Medulla oblongata (tissue), 1 donor: ENCODE results near the gene ALCAM.
"Not testable (repeated sequence)": the region's sequence is repeated elsewhere in the genome, so short reads cannot be mapped to it uniquely, and the experiment has no call there.

Source experiments
- DNase-seq: peaks from one replicate; pipeline ENCODE4 v3.0.0-alpha.2; 2015; ENCODE audit errors: extremely low spot score

ALCAM gene

DNA sequence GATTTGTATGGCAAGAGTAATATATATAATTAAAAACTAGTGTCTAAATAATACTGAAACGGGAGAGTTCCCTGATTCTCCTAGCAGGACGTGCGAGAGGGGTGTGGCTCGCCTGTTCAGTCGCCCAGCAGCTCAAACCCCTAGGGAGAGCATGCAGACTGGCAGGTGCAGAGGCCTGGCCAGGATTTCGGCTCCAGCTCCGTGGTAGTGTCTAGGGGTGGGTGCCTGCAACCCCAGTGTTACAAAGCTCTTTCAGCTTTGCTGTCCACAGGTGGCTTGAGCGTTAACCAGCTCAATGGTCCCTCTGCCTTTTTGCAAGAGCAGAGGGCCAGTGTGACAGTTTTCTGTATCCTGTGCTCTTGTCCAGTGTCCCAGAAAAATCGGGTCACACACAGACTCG lies 226.6 kb downstream of the ALCAM start:
- DNase-seq = no peak

- no peak for DNase-seq
Measured at GRCh38 chr3:105594219-105594618, 227.5 kb downstream of the ALCAM start.

DNA sequence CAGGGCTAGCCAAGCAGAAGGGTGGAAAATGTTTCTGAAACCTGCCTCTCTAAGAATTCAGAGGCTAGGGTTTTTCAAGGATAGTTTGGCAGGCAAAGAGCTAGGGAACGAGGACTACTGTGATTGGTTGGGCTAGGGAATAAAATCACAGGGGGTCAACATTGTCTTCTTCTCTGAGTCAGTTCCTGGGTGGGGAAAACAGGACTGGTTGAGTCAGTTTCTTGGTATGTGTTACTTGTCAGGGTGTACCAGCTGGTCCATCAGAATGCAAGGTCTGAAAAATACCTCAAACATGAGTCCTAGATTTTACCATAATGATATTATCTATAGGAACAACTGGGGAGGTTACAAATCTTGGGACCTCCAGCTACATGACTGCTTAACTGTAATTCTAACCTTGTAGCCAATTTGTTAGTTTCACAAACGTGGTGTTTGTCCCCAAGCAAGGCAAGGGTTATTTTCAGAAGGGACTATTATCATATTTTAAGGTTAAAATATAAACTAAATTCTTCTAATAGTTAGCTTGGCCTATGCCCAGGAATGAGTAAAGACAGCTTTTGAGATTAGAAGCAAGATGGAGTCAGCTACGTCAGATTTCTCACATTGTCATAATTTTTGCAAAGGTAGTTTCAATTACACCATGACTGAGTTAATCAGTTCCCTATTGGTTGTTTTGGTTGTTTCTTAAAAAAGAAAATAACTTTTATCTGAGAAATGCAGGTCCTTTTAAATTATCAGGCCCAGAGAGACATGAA lies 231.5 kb downstream of the ALCAM start:
- no peak for DNase-seq

GRCh38 chr3:105599350-105599749 lies 232.6 kb downstream of the ALCAM start:
- DNase-seq = no peak

- DNase-seq = not testable (repeated sequence)
Measured at GRCh38 chr3:105601756-105602155, 235.0 kb downstream of the ALCAM start.

DNA sequence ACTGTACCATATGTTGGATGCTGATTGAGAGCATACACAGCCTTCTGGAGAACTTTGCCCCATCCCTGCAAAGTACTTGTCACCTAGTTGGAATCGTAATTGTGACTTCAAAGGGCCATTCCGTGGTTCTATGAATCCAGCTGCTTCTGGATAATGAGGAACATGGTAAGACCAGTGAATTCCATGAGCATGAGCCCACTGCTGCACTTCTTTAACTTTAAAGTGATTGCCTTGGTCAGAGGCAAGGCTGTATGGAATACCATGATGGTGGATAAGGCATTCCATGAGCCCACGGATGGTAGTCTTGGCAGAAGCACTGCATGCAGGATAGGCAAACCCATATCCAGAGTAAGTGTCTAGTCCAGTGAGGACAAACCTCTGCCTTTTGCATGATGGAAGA lies 235.6 kb downstream of the ALCAM start:
- not testable (repeated sequence) for DNase-seq

- not testable (repeated sequence) for DNase-seq
Measured at GRCh38 chr3:105603516-105603915, 236.8 kb downstream of the ALCAM start.

- DNase-seq = no peak
Measured at GRCh38 chr3:105606016-105606415, 239.3 kb downstream of the ALCAM start.

DNA sequence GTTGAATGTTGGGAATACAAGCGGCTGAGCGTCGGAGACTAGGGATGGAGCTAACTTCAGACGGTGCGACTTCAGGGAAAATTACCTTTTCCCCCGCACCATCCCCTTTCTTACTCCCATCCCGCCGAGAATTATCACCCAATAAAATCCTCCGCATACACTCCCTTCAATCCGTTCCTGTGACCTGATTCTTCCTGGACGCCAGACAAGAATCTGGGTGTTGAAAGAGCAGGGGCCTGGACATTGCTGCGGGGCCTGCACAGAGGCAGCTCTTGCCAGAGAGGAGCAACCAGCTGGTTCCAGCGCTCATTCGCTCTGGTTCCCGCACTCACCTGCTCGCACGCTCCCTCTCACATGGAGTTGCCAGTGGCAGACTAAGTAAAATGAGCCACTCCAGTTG lies 241.9 kb downstream of the ALCAM start:
- no peak for DNase-seq

GRCh38 chr3:105610473-105610872 lies 243.8 kb downstream of the ALCAM start:
- no peak for DNase-seq

- no peak for DNase-seq
Measured at GRCh38 chr3:105611304-105612192, 244.8 kb downstream of the ALCAM start.

DNA sequence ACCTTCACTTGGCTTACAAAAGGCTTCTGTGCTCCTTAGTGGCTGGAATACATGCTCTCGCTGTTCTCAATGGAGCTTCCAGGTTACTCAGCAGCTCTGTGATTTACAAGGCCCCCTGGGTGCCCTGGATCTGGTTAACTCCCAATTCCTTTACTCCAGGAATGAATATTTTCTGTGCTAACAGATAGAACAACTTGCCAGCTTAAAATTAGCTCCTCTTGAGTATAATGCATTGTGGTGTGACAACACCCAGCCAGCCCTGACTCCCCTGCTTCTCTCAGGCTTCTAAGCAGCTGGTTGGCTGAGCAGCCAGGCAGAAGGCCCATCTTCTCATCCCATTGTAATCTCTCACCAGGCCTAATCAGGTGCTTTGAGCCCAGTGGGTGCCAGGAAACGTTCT lies 246.4 kb downstream of the ALCAM start:
- DNase-seq = no peak

DNA sequence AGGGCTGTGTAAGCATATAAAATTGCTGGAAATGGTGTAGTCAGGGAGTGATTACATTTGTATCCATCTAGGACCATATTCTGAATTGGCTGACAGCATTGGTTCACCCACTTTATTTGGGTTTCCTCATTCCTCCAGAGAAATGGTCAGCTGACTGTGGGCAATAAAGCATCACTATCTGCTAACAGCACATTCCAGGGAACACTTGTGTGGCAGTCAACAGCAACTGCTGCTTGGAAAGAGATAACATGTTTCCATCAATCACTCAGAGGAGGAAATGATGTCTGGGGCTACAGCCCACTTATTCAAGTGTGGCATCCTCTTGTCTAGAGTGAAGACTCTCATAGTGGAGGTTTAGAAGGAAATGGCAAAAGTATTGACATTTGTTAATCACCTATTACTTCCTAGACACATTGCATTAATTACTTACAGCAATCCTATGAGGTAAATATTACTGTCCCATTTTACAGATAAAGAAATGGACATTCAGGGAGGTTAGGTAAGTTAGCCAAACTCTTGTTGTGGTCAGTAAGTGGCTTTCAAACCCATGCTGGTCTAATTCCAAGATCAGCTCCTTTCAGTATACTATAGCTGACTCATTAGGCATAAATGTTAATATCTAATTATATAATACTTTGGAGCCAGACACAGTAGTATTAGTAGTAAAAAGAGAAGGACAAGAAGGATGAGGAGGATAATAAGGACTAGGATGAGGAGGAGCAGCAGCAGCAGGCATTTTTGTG lies 247.8 kb downstream of the ALCAM start:
- no peak for DNase-seq

GRCh38 chr3:105615814-105616213 lies 249.1 kb downstream of the ALCAM start:
- no peak for DNase-seq

DNA sequence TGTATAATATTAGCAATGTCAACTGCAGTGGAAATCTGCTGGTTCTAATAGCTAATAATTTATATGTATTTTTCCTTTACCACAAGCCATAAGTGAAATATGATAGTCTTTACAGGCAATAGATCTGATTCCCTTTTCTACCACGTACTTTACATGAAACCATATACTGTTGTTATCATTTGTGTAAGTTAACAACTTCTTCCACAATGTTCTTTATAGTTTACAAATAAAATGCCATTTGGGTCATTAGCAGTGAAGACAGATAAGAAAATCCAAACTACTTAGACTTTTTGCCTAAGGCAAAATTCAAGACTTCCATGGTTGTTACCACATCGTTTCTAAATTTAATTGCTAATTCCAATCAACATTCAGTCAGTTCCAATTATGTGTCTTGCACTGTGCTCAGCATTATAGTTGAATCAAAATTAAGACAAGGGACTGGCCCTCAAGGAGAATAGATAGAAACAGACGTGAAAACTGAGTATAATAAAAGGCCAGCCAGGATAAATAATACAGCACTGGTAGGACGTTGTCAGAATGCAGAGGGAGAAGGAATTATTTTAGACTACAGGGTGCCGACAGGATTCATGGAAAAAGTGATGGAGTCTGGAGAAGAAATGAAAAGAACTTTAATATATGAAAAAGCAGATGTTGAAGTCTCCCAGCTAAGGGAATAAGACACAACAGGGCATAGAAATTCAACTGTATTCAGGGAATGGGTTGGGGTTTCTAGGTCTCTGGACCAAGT lies 249.8 kb downstream of the ALCAM start:
- no peak for DNase-seq

GRCh38 chr3:105618556-105618955 lies 251.8 kb downstream of the ALCAM start:
- no peak for DNase-seq

GRCh38 chr3:105619651-105620050 lies 252.9 kb downstream of the ALCAM start:
- no peak for DNase-seq

- DNase-seq = no peak
Measured at GRCh38 chr3:105620236-105620635, 253.5 kb downstream of the ALCAM start.

GRCh38 chr3:105622169-105622568 lies 255.5 kb downstream of the ALCAM start:
- DNase-seq = no peak
